K562 (cell line): Measurements from ENCODE around the gene CACNA1C.

ENCODE experiments used
- BCL6 ChIP-seq: fragments of 250-450 bp; sonication (Bioruptor Pico); IDR thresholded peaks from 2 replicates; pipeline ENCODE4 v1.4.0; 2020
- CTCF ChIP-seq, 3 experiments: IDR thresholded peaks in 2 of 3; conservative IDR thresholded peaks in 1 of 3; 2 replicates each; pipeline ENCODE4 v1.5.1; 2011 to 2012; ENCODE audit warnings: low read length in 3 of 3, mild to moderate bottlenecking in 3 of 3, control low read depth in 2 of 3, improper control_type of control experiment in 1 of 3, inconsistent platforms in 1 of 3, low read depth in 1 of 3, mixed read lengths in 1 of 3, moderate library complexity in 1 of 3; ENCODE audit not compliant: insufficient read depth in 2 of 3
- HDAC8 ChIP-seq: fragments of 450-650 bp; IDR thresholded peaks from 2 replicates; pipeline ENCODE4 v1.6.1; 2016; ENCODE audit warnings: mild to moderate bottlenecking, missing genetic modification characterization, moderate library complexity, missing compliant biosample characterization
- POLR2A ChIP-seq: fragments of 450-650 bp; conservative IDR thresholded peaks from 2 replicates; pipeline ENCODE4 v1.6.1; 2016
- POLR2AphosphoS5 ChIP-seq: IDR thresholded peaks from 2 replicates; pipeline ENCODE4 v1.6.1; 2011; ENCODE audit warnings: mild to moderate bottlenecking, low read depth, low read length, moderate library complexity; ENCODE audit not compliant: control insufficient read depth, insufficient read depth
- SRF ChIP-seq, 2 experiments: fragments of 250-450, 450-650 bp in 1 of 2; sonication (Bioruptor Pico) in 1 of 2; sonication (generic) in 1 of 2; formaldehyde crosslinking; IDR thresholded peaks; 2 replicates each; pipeline versions ENCODE4 v1.5.0 to v1.5.1; 2020 to 2022; ENCODE audit warnings: mild to moderate bottlenecking in 1 of 2, missing genetic modification reagents in 1 of 2
- ZBED1 ChIP-seq: IDR thresholded peaks from 2 replicates; pipeline ENCODE4 v1.6.1; 2014
- ZNF398 ChIP-seq: fragments of 250-450 bp; sonication (Bioruptor Pico); IDR thresholded peaks from 2 replicates; pipeline ENCODE4 v1.8.0; 2021; ENCODE audit warnings: moderate library complexity, mild to moderate bottlenecking, inconsistent platforms
- TF ChIP-seq, protein P1 (sequence below): fragments of 450-650 bp; IDR thresholded peaks from 2 replicates; pipeline ENCODE4 v1.6.1; 2016; ENCODE audit warnings: mild to moderate bottlenecking, moderate library complexity

DNA sequence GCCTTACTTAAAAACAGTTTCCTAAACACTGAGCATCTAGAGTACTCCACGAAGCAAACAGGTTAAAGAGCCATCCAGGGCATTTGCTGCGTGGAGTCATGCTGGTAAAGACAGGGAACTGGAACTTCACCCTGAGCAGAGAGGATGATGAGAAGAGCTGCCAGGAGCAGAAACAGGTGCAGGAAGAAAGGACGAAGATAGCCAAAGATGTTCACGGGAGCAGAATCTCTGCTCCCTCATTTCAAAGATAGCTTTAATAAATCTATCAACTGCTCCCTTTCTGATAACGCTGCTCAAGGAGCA lies 461.2 kb downstream of the CACNA1C start:
- TF ChIP-seq CTCF (IDR thresholded peaks at IDR 0.05 in 2 of 3, conservative IDR thresholded peaks at IDR 0.05 in 1 of 3; ENCODE audit: insufficient read depth in 2 of 3, low read depth in 1 of 3, low read length in 3 of 3) (no peak), POLR2A (no peak), SRF (CRISPR knock-in tag; IDR thresholded peaks at IDR 0.05) (no peak), POLR2AphosphoS5 (no peak), ZNF398 (CRISPR knock-in tag) (no peak), BCL6 (CRISPR knock-in tag) (no peak), HDAC8 (tag) (no peak), ZBED1 (no peak)
- TF ChIP-seq, protein P1, sequence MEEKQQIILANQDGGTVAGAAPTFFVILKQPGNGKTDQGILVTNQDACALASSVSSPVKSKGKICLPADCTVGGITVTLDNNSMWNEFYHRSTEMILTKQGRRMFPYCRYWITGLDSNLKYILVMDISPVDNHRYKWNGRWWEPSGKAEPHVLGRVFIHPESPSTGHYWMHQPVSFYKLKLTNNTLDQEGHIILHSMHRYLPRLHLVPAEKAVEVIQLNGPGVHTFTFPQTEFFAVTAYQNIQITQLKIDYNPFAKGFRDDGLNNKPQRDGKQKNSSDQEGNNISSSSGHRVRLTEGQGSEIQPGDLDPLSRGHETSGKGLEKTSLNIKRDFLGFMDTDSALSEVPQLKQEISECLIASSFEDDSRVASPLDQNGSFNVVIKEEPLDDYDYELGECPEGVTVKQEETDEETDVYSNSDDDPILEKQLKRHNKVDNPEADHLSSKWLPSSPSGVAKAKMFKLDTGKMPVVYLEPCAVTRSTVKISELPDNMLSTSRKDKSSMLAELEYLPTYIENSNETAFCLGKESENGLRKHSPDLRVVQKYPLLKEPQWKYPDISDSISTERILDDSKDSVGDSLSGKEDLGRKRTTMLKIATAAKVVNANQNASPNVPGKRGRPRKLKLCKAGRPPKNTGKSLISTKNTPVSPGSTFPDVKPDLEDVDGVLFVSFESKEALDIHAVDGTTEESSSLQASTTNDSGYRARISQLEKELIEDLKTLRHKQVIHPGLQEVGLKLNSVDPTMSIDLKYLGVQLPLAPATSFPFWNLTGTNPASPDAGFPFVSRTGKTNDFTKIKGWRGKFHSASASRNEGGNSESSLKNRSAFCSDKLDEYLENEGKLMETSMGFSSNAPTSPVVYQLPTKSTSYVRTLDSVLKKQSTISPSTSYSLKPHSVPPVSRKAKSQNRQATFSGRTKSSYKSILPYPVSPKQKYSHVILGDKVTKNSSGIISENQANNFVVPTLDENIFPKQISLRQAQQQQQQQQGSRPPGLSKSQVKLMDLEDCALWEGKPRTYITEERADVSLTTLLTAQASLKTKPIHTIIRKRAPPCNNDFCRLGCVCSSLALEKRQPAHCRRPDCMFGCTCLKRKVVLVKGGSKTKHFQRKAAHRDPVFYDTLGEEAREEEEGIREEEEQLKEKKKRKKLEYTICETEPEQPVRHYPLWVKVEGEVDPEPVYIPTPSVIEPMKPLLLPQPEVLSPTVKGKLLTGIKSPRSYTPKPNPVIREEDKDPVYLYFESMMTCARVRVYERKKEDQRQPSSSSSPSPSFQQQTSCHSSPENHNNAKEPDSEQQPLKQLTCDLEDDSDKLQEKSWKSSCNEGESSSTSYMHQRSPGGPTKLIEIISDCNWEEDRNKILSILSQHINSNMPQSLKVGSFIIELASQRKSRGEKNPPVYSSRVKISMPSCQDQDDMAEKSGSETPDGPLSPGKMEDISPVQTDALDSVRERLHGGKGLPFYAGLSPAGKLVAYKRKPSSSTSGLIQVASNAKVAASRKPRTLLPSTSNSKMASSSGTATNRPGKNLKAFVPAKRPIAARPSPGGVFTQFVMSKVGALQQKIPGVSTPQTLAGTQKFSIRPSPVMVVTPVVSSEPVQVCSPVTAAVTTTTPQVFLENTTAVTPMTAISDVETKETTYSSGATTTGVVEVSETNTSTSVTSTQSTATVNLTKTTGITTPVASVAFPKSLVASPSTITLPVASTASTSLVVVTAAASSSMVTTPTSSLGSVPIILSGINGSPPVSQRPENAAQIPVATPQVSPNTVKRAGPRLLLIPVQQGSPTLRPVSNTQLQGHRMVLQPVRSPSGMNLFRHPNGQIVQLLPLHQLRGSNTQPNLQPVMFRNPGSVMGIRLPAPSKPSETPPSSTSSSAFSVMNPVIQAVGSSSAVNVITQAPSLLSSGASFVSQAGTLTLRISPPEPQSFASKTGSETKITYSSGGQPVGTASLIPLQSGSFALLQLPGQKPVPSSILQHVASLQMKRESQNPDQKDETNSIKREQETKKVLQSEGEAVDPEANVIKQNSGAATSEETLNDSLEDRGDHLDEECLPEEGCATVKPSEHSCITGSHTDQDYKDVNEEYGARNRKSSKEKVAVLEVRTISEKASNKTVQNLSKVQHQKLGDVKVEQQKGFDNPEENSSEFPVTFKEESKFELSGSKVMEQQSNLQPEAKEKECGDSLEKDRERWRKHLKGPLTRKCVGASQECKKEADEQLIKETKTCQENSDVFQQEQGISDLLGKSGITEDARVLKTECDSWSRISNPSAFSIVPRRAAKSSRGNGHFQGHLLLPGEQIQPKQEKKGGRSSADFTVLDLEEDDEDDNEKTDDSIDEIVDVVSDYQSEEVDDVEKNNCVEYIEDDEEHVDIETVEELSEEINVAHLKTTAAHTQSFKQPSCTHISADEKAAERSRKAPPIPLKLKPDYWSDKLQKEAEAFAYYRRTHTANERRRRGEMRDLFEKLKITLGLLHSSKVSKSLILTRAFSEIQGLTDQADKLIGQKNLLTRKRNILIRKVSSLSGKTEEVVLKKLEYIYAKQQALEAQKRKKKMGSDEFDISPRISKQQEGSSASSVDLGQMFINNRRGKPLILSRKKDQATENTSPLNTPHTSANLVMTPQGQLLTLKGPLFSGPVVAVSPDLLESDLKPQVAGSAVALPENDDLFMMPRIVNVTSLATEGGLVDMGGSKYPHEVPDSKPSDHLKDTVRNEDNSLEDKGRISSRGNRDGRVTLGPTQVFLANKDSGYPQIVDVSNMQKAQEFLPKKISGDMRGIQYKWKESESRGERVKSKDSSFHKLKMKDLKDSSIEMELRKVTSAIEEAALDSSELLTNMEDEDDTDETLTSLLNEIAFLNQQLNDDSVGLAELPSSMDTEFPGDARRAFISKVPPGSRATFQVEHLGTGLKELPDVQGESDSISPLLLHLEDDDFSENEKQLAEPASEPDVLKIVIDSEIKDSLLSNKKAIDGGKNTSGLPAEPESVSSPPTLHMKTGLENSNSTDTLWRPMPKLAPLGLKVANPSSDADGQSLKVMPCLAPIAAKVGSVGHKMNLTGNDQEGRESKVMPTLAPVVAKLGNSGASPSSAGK = no peak
